ENCODE measurements around the gene HNF4A.

The HNF4A gene

GRCh38 chr20:44475694-44476560, 120.4 kb downstream of the HNF4A start, which contains the start of gene TTPAL:
Gene TTPAL, plus strand, starts transcription at chr20:44475874. Its CDS starts 4,126 bp downstream, at chr20:44480000.
- peak; percentile 89 for DNase-seq

- no peak for DNase-seq
These were observed 121.7 kb downstream of the HNF4A start for GRCh38 chr20:44477151-44477550.

GRCh38 chr20:44478206-44478605, 122.7 kb downstream of the HNF4A start:
- no peak for DNase-seq

DNA sequence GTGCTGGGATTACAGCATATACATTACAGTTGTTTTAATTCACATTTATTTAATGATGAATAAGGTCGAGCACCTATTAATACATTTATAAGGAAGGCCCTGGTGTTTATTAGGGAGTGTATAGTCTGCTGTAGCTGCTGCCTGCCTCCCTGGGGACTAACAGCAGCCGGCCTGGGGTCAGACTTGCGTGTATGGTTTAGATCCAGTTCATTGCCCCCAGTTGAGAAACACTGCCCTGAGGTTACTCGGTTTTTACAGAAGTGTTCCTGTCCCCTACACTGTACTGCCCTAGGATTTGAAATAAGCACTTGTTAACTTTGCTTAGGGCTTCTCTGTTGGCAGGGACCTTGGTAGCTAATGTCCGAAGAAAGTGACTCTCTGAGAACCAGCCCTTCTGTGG, 124.1 kb downstream of the HNF4A start:
- no peak for DNase-seq

- no peak for DNase-seq
These were observed 124.6 kb downstream of the HNF4A start for GRCh38 chr20:44480097-44480496.

DNA sequence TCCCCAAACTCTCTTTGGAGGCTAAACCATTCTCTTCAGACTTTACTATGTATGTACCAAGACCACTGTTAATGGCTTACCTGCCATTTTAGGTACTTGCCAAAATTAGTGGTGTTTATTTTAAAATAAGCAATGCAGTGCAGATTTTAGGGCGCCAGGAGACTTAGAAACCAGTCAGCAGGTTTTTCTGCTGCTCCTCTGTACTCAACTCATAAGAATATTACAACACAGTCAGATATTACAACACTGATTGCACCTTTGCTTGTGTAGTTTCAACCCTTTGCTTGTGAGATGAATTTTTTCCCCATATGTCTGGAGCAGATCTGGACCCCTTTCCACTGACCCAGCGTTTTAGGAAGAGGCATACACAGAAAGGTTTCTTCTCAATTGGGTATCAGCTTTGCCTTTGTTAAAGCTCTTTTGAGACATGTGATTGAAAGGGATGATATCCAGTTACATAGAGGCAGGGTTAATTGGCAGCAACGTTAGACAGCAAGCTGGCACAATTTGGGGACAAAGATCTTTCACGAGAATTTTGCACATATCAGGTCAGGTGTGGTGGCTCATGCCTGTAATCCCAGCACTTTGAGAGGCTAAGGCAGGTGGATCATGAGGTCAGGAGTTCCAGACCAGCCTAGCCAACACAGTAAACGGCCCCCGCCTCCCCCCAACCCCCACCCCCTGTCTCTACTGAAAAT, 126.4 kb downstream of the HNF4A start:
- DNase-seq: no peak

DNA sequence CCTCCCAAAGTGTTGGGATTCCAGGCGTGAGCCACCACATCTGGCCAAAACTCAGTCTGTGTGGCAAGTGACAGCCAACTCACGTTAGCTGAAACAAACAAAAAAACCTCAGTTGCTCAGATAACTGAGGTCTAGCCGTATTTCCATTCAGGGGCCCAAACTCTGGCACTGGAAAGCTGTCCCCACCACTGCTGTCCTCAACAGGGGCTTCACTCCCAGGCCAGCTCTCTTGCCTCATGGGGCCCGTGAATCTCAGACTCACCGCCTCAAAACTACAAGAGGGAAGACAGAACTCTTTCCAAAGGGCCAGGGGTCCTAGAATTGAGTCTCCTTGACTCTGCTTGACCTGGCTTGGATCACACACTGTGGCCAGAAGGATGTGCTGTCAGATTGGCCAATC, 127.6 kb downstream of the HNF4A start:
- no peak for DNase-seq

Data from NCI-H510A (cell line).